Measurements from ENCODE around the gene PTPN1.
A peak's percentile ranks its signal among the peaks of the same experiment; 100 is the strongest.

The PTPN1 gene

DNA sequence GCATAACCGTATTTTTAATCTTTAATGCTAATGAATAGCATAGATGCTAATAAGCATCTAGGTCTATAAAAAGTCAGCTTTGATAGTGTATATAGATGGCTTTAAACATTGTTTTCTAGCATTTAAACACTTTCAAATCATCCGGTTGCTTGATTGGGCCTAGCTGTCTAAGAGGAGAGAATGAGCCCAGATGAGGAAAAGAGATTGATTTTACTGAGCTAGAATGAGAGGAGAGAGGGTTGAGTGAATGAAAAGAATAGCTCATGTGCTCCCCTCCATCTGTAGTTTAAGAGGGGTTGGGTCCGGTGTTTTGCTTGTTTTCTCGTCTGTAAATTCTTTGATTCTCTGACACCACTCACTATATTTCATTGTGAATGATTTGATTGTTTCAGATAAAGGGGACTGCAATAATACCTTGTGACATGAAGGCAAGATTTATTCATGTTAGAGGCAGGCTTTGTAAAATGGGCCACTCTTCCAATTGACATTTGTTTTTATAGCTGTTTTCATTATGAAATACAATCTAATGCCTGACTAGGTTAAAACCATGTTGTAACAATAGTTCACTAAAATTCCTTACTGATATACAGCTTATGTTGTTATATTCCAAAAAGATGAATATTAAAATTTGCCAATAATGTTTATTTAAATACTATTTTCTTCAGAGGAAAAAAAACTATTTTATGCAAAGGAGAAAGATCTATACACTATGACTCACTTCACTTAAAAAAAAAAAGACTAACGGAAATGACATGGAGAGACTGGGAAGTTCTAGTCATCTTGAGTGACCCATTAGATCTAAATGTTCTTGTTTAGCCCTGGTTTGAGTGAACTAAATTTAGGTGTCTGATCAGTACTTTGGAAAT lies 3.2 kb downstream of the PTPN1 start:
- peak; percentile 85 for DNase-seq (ENCODE audit: low read depth)

DNA sequence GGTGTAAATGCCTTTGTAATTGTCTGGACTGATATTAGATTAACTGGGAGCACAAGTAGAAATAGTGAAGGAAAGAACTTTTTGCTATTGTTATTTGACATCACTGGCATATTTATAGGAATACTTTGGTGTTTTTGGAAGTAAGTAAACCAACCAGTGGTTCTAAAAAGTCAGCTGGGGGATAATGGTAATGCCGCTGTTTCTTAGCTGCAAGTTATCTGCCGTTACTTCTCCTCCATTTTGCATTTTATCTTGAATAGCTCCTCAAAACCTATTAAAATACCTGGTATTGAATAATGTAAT lies 3.8 kb downstream of the PTPN1 start:
- DNase-seq (ENCODE audit: low read depth): no peak

GRCh38 chr20:50514750-50515149 lies 4.6 kb downstream of the PTPN1 start:
- no peak for DNase-seq (ENCODE audit: low read depth)

DNA sequence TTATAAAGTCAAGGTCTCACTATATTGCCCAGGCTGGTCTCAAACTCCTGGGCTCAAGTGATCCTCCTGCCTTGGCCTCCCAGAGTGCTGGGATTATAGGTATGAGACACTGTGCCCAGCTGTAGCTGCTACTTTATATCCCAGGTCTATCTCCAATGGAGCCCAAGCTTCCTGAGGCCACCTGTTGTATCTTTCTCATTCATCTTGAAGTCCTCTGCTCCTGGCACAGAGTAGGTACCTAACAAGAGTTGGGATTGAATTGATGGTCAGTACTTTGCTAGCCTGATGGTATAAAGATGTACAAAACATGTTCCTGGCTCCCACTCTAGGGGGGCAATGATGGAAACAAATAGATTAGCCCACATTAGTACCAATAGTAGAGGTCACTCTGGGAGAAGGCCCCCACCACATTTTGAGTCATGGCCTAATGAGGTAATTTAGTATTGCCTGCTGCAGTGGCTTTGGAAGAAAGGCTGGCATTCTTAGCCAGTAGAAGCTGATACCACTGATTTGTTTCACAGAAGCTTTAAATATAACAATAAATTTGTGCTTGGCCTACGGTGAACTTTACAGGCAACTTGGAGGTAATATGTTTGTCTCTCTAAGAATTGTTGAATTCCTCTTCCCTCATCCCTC lies 5.4 kb downstream of the PTPN1 start:
- DNase-seq (ENCODE audit: low read depth): no peak

- DNase-seq (ENCODE audit: low read depth): no peak
These were observed 6.2 kb downstream of the PTPN1 start for GRCh38 chr20:50516180-50516934.

GRCh38 chr20:50516935-50517816 lies 7.0 kb downstream of the PTPN1 start:
- no peak for DNase-seq (ENCODE audit: low read depth)

- no peak for DNase-seq (ENCODE audit: low read depth)
These were observed 7.6 kb downstream of the PTPN1 start for GRCh38 chr20:50517817-50518154.

GRCh38 chr20:50518270-50518721 lies 8.1 kb downstream of the PTPN1 start:
- DNase-seq (ENCODE audit: low read depth): peak; percentile 75

DNA sequence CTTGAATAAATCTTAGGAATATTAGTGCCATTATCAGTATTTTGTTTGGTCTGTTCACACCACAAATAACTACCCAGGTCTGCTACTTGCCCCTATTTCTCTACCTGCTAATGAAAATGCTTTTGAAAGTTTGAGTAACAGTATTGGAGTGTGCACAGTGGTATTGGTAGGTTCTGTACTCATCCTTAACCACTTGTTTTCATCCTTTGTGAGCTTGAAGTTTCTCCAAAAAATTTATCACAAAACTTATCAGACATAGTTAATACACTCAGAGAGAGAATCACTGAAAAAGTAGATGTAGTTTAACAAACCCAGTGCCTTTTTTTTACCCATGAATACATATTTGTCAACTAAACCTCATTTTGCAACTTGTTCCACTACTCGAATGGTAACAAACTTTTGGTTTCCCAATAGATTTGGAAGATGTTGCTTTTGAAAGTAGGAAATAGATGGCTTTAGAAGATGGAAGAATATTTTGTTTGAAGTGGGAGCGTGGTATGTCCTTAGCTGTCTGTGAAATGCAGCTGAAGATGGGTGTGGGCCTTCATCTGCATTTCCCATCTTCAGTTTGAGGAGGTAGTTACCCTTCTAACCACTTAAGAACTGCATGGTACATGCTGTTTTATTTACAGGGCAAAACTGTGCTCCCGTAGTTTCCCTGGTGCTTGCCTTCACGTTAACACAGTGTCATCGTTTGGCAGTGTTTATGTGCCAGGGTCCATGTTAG lies 9.0 kb downstream of the PTPN1 start:
- no peak for DNase-seq (ENCODE audit: low read depth)

GRCh38 chr20:50520222-50520880 lies 10.2 kb downstream of the PTPN1 start:
- no peak for DNase-seq (ENCODE audit: low read depth)

DNA sequence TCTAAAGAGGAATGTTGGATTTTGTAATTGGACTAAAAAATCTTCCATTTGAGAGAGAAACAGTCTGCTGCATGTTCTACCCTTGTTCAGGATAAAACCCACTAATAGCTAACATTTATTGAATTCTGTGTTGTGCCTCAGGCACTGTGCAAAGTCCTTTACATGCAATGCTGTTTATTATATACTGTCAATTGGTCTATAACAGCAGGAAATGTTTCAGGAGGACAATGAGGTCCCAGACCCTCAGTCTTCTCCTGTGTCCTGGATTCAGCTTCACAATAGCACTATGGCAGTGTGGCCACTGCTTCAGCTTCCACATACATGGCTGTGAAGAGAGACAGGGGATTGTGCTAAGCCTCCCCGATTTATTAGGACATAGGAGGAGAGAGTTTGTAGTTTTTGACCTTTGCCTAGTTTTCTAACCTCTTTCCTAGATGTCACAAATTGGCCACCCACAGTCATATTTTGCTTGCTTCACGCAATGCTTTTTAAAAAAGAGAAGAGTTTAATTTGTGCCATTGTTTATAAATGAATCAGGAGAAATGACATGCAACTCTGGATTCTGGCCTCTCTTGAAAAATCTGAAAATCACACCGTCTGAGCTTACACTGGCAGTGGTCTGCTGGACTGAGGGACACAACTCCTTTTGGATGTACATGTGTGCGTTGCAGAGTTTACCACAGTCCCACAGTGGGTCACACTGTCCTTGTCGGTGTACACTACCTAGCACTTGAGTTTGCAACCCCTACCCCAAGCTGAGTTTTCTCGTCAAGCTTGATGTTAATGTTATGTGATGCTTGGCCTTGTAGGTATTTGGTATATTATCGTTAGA lies 11.3 kb downstream of the PTPN1 start:
- DNase-seq (ENCODE audit: low read depth): no peak

DNA sequence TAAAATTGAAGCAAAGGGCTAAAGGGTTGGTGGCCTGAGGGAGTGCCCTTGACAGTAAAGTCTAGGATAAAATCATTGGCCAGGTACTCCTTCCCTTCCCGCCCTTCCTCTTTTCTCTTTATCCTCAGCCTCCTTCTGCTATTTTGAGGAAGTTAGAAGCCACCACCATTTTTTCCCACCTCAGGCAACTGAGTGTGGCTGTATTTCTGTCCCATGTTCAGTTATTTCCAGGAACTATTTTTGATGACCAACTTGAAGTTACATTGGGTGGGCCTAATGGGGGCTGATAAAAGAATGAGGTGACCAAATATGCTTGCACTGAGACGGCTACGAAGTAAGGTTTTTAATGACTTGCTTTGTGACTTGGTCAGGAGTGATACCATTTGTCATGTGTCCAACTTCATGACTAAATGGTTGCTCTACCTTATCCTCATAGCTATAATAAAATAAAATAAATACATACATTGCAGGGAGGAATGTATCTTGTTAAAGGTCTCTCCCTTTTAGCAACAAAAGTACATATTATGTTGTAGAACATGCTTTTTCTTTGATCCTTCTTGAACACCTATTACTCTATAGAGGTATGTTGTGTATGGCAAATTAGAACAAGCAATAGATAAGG lies 12.0 kb downstream of the PTPN1 start:
- no peak for DNase-seq (ENCODE audit: low read depth)

- no peak for DNase-seq (ENCODE audit: low read depth)
These were observed 13.5 kb downstream of the PTPN1 start for GRCh38 chr20:50523552-50524167.

DNA sequence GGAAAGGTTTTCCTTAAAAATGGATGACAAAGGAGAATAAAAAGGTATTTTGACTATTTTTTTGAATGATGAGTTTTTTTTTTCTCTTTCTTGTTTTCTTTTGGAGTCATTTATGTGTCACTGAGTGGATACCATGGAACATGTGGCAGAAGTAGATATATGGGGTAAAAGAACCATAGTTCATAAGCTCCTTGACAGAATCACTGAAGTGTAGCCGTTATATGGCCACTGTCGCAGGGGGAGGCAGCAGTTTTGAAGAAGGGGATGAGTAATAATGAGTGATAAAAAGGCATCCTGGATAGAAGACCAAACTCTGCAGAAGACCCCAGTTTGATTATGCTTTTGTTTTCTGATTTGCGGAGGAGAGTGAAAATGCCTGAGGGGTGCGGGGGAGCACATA lies 15.5 kb downstream of the PTPN1 start:
- no peak for DNase-seq (ENCODE audit: low read depth)

DNA sequence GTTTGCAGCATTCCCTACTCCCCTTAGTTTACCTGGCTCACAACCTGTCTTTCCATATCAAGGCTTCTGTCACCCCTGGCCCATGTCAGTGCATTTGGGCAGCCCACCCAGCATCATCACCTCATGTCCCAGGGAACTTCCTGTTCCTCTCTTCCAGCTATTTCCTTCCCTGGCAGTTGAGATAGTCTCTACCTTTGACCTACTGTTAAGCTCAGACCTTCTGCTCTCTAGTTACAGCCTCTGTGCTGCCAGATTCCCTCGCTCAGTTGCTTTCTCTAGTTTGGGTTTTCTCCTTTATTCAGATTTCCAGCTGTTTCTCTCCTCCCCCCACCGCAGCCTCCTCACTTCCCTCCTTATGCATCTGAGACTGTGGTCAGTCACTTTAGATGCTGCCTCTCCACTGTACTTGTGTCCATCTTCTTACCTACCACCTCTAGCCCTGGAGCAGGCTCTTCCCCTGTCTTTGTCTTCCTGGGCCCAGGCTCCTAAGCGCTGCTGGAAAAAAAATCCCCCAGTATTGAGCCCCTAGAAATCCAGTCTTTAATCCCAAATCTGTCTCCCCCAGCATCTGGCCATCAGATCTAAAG lies 16.3 kb downstream of the PTPN1 start:
- no peak for DNase-seq (ENCODE audit: low read depth)

GRCh38 chr20:50527068-50527605 lies 17.0 kb downstream of the PTPN1 start:
- DNase-seq (ENCODE audit: low read depth): no peak

GRCh38 chr20:50528129-50528528 lies 17.9 kb downstream of the PTPN1 start:
- no peak for DNase-seq (ENCODE audit: low read depth)

- peak; percentile 70 for DNase-seq (ENCODE audit: low read depth)
These were observed 18.7 kb downstream of the PTPN1 start for GRCh38 chr20:50528804-50529351.

Measured in iris pigment epithelial cell (primary cell).